Measurements from ENCODE around the gene MICAL3.
"Not testable (repeated sequence)": the region's sequence is repeated elsewhere in the genome, so short reads cannot be mapped to it uniquely, and the experiment has no call there.

DNA sequence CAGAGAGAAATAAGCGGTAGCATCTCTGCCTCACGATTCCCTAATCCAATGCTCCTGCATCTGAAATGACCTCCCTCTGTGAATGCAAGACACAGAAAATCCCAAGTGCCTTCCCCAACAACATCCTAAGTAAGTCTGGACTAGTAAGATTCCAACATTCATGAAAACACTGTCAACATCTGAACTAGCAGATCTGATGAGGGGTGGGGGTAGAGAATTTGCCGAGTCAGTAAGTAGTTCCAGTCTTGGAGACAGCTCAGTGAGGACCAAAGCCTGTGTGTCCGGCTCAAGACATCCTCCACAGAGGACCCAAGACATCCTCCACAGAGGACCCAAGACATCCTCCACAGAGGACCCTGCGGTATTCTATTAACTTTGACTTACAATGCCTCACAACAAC is 259.5 kb downstream of the MICAL3 start:
- not testable (repeated sequence) for TF ChIP-seq FOXA1 (IDR thresholded peaks at IDR 0.05); FOXM1 (IDR thresholded peaks at IDR 0.05; ENCODE audit: borderline replicate concordance); SP1 (IDR thresholded peaks at IDR 0.05); CTBP1 (IDR thresholded peaks at IDR 0.05; ENCODE audit: borderline replicate concordance); TARDBP (IDR thresholded peaks at IDR 0.05); HDGF (IDR thresholded peaks at IDR 0.05; ENCODE audit: borderline replicate concordance); SUZ12 (IDR thresholded peaks at IDR 0.05); NFRKB (IDR thresholded peaks at IDR 0.05); LEF1 (IDR thresholded peaks at IDR 0.05; ENCODE audit: borderline replicate concordance); ARNT (IDR thresholded peaks at IDR 0.05)
- TF ChIP-seq, protein P1, sequence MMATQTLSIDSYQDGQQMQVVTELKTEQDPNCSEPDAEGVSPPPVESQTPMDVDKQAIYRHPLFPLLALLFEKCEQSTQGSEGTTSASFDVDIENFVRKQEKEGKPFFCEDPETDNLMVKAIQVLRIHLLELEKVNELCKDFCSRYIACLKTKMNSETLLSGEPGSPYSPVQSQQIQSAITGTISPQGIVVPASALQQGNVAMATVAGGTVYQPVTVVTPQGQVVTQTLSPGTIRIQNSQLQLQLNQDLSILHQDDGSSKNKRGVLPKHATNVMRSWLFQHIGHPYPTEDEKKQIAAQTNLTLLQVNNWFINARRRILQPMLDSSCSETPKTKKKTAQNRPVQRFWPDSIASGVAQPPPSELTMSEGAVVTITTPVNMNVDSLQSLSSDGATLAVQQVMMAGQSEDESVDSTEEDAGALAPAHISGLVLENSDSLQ (IDR thresholded peaks at IDR 0.05), result not testable (repeated sequence)
